ENCODE measurements around the gene MIOX.

The MIOX gene

DNA sequence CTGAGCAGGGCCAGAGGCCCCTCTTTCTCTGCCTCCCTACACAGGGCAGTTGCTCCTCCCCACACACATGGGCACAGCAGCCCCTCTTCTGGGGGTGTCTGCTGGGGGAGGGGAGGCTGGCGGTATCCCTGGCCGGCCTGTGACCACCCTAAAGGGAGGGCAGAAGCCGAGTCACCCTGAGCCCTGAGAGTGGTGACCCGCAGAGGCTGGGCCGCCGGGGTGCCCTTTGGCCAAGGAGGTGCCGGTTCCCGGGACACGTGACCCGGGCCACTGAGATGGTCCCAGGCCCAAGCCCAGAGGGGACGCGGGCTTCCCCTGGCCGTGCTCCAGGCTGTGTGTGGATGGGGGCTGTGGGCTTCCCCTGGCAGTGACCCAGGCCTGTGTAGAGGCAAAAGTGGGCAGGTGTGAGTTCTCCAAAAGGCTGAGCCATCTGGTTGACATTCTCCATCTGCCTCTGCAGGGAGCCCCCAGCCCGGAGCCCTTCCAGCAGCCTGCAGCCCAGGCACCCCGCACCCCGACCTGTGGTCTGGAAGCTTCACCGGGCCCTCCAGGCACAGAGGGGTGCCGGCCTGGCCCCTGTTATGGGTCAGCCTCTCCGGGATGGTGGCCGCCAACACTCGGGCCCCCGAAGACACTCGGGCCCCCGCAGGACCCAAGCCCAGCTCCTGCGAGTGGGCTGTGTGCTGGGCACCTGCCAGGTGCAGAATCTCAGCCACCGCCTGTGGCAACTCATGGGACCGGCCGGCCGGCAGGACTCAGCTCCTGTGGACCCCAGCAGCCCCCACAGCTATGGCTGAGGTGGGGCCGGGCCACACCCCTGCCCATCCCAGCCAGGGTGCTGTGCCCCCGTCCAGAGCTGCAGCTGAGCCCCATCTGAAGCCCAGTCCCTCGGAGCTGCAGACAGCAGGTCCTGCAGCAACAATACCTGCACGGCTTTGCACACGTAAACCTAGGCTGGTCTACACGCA, 4.3 kb upstream of the MIOX start:
- no peaks in the 10 kb centered on the region for H3K9me3 ChIP-seq (ENCODE audit: insufficient read depth, low read length)
- H3K27me3 ChIP-seq (ENCODE audit: insufficient read depth, insufficient read length), result peaks cover 21% of the 10 kb centered on the region
- no peak for TF ChIP-seq SUZ12 (IDR thresholded peaks at IDR 0.05; ENCODE audit: extremely low read depth, insufficient read depth, insufficient read length)
- TF ChIP-seq ZNF274 (IDR thresholded peaks at IDR 0.05; ENCODE audit: low read depth, low read length), result no peak
- no peak for TF ChIP-seq YY1 (IDR thresholded peaks at IDR 0.05; ENCODE audit: insufficient read depth, insufficient read length)
- H3K36me3 ChIP-seq (ENCODE audit: insufficient read depth, insufficient read length, low read length), result peaks cover 3% of the 10 kb centered on the region
- peaks cover 13% of the 10 kb centered on the region for H3K4me1 ChIP-seq (ENCODE audit: insufficient read depth, insufficient read length)
- H3K4me3 ChIP-seq (ENCODE audit: insufficient read length, low read depth), result peak overlapping the region; percentile 50
- DNase-seq (ENCODE audit: low read depth, low spot score), result no peak
- peak overlapping the region; percentile 67 for H3K9ac ChIP-seq (ENCODE audit: insufficient read length, low read depth)

GRCh38 chr22:50483106-50483505, 3.6 kb upstream of the MIOX start:
- DNase-seq (ENCODE audit: low read depth, low spot score), result no peak
- peaks cover 21% of the 10 kb centered on the region for H3K27me3 ChIP-seq (ENCODE audit: insufficient read depth, insufficient read length)
- H3K9ac ChIP-seq (ENCODE audit: insufficient read length, low read depth), result no peak overlapping the region
- H3K9me3 ChIP-seq (ENCODE audit: insufficient read depth, low read length), result no peaks in the 10 kb centered on the region
- H3K4me3 ChIP-seq (ENCODE audit: insufficient read length, low read depth), result no peak overlapping the region
- TF ChIP-seq ZNF274 (IDR thresholded peaks at IDR 0.05; ENCODE audit: low read depth, low read length) (no peak), SUZ12 (IDR thresholded peaks at IDR 0.05; ENCODE audit: extremely low read depth, insufficient read depth, insufficient read length) (no peak), YY1 (IDR thresholded peaks at IDR 0.05; ENCODE audit: insufficient read depth, insufficient read length) (no peak)
- H3K4me1 ChIP-seq (ENCODE audit: insufficient read depth, insufficient read length), result peaks cover 10% of the 10 kb centered on the region
- H3K36me3 ChIP-seq (ENCODE audit: insufficient read depth, insufficient read length, low read length), result peaks cover 3% of the 10 kb centered on the region

DNA sequence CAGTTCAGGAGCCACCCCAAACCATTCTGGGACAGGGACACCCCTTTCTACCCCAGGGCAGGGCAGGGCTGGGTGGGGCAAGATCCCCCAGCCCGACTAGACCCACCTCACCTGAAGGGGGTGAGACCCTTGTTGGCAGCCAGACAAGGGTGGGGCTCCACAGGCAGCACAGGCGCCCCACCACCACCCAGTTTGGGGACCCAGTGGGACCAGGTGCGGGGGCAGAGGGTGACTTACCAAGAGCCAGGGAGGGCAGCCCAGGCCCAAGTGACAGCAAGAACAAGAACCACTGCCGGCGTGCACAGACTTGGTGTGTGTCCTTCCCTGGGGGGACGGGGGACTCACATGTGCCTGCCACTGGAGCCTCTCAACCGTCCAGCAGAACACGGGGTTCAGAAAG, 3.1 kb upstream of the MIOX start:
- Histone ChIP-seq H3K9ac (ENCODE audit: insufficient read length, low read depth) (no peak overlapping the region), H3K4me1 (ENCODE audit: insufficient read depth, insufficient read length) (peaks cover 9% of the 10 kb centered on the region), H3K36me3 (ENCODE audit: insufficient read depth, insufficient read length, low read length) (peaks cover 3% of the 10 kb centered on the region), H3K4me3 (ENCODE audit: insufficient read length, low read depth) (no peak overlapping the region), H3K9me3 (ENCODE audit: insufficient read depth, low read length) (no peaks in the 10 kb centered on the region), H3K27me3 (ENCODE audit: insufficient read depth, insufficient read length) (peaks cover 21% of the 10 kb centered on the region)
- no peak for DNase-seq (ENCODE audit: low read depth, low spot score)
- TF ChIP-seq YY1 (IDR thresholded peaks at IDR 0.05; ENCODE audit: insufficient read depth, insufficient read length), result no peak
- no peak for TF ChIP-seq SUZ12 (IDR thresholded peaks at IDR 0.05; ENCODE audit: extremely low read depth, insufficient read depth, insufficient read length)
- no peak for TF ChIP-seq ZNF274 (IDR thresholded peaks at IDR 0.05; ENCODE audit: low read depth, low read length)

GRCh38 chr22:50483977-50484853, 2.4 kb upstream of the MIOX start:
- Histone ChIP-seq H3K9me3 (ENCODE audit: insufficient read depth, low read length) (no peaks in the 10 kb centered on the region), H3K27me3 (ENCODE audit: insufficient read depth, insufficient read length) (peaks cover 21% of the 10 kb centered on the region), H3K9ac (ENCODE audit: insufficient read length, low read depth) (no peak overlapping the region), H3K36me3 (ENCODE audit: insufficient read depth, insufficient read length, low read length) (peaks cover 3% of the 10 kb centered on the region), H3K4me3 (ENCODE audit: insufficient read length, low read depth) (no peak overlapping the region), H3K4me1 (ENCODE audit: insufficient read depth, insufficient read length) (peaks cover 6% of the 10 kb centered on the region)
- TF ChIP-seq ZNF274 (IDR thresholded peaks at IDR 0.05; ENCODE audit: low read depth, low read length) (no peak), SUZ12 (IDR thresholded peaks at IDR 0.05; ENCODE audit: extremely low read depth, insufficient read depth, insufficient read length) (no peak), YY1 (IDR thresholded peaks at IDR 0.05; ENCODE audit: insufficient read depth, insufficient read length) (no peak)
- no peak for DNase-seq (ENCODE audit: low read depth, low spot score)

GRCh38 chr22:50485221-50486131, 1.2 kb upstream of the MIOX start:
- Histone ChIP-seq H3K4me1 (ENCODE audit: insufficient read depth, insufficient read length) (peaks cover 6% of the 10 kb centered on the region), H3K9me3 (ENCODE audit: insufficient read depth, low read length) (no peaks in the 10 kb centered on the region), H3K27me3 (ENCODE audit: insufficient read depth, insufficient read length) (peaks cover 12% of the 10 kb centered on the region), H3K9ac (ENCODE audit: insufficient read length, low read depth) (no peak overlapping the region), H3K36me3 (ENCODE audit: insufficient read depth, insufficient read length, low read length) (peaks cover 3% of the 10 kb centered on the region), H3K4me3 (ENCODE audit: insufficient read length, low read depth) (no peak overlapping the region)
- no peak for DNase-seq (ENCODE audit: low read depth, low spot score)
- TF ChIP-seq SUZ12 (IDR thresholded peaks at IDR 0.05; ENCODE audit: extremely low read depth, insufficient read depth, insufficient read length), result no peak
- TF ChIP-seq ZNF274 (IDR thresholded peaks at IDR 0.05; ENCODE audit: low read depth, low read length), result no peak
- no peak for TF ChIP-seq YY1 (IDR thresholded peaks at IDR 0.05; ENCODE audit: insufficient read depth, insufficient read length)

DNA sequence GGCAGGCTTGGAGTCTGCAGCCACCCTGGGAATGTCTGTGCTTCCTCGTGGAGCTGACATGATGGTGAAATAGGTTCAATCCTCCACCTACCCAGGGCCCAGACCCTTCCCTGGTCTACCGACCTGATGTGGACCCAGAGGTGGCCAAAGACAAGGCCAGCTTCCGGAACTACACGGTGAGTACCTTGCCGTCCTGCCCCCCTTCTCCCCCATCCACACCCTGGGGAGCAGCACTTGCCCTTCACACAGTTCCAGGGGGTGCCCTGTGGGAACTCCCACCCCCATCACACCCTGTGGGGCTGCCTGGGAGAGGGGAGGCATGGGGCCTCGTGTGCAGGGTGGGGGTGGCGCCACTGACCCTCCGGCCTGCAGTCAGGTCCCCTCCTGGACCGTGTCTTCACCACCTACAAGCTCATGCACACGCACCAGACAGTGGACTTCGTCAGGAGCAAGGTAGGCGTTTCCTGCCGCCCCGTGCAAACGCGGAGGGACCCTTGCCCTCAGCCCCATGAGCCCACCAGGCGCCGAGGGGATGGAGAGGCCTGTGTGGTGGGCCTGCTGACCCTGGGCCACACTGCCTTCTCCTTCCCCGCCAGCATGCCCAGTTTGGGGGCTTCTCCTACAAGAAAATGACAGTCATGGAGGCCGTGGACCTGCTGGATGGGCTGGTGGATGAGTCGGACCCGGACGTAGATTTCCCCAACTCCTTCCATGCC, 789 bp downstream of the MIOX start:
- H3K4me3 ChIP-seq (ENCODE audit: insufficient read length, low read depth), result no peak overlapping the region
- DNase-seq (ENCODE audit: low read depth, low spot score), result no peak
- peaks cover 4% of the 10 kb centered on the region for H3K4me1 ChIP-seq (ENCODE audit: insufficient read depth, insufficient read length)
- no peaks in the 10 kb centered on the region for H3K27me3 ChIP-seq (ENCODE audit: insufficient read depth, insufficient read length)
- TF ChIP-seq YY1 (IDR thresholded peaks at IDR 0.05; ENCODE audit: insufficient read depth, insufficient read length), result no peak
- TF ChIP-seq SUZ12 (IDR thresholded peaks at IDR 0.05; ENCODE audit: extremely low read depth, insufficient read depth, insufficient read length), result no peak
- TF ChIP-seq ZNF274 (IDR thresholded peaks at IDR 0.05; ENCODE audit: low read depth, low read length), result no peak
- no peak overlapping the region for H3K9ac ChIP-seq (ENCODE audit: insufficient read length, low read depth)
- no peaks in the 10 kb centered on the region for H3K9me3 ChIP-seq (ENCODE audit: insufficient read depth, low read length)
- H3K36me3 ChIP-seq (ENCODE audit: insufficient read depth, insufficient read length, low read length), result peaks cover 3% of the 10 kb centered on the region

All from NT2/D1 (cell line).